Chondrocyte (in vitro differentiated cells): Measurements from ENCODE around the gene CCL2. TPM values are rescaled to one million over a fixed set of nuclear protein-coding genes. Genes with fewer than 3 reads are reported as not detected.

Experiments
- DNase-seq: peaks from one replicate; pipeline ENCODE4 v3.0.0; 2021; ENCODE audit warnings: mixed read lengths, low spot score
- H3K27ac Mint-ChIP-seq: one replicate; pipeline ENCODE4 v1.8.0; 2021; ENCODE audit warnings: mild to moderate bottlenecking, moderate library complexity, mixed read lengths; ENCODE audit not compliant: unreplicated experiment
- H3K27me3 Mint-ChIP-seq: 2 replicates; pipeline ENCODE4 v1.8.0; 2021; ENCODE audit warnings: low read depth, mixed read lengths
- H3K36me3 Mint-ChIP-seq: 2 replicates; pipeline ENCODE4 v1.8.0; 2021; ENCODE audit warnings: low read depth, mixed read lengths
- H3K4me1 Mint-ChIP-seq: 2 replicates; pipeline ENCODE4 v1.8.0; 2021; ENCODE audit warnings: low read depth, mild to moderate bottlenecking, mixed read lengths
- H3K4me3 Mint-ChIP-seq: one replicate; pipeline ENCODE4 v1.8.0; 2021; ENCODE audit warnings: mild to moderate bottlenecking, moderate library complexity, mixed read lengths; ENCODE audit not compliant: unreplicated experiment
- H3K9me3 Mint-ChIP-seq: 2 replicates; pipeline ENCODE4 v1.8.0; 2021; ENCODE audit warnings: low read depth, mixed read lengths
- total RNA-seq: library from RNA; stranded (reverse); gene quantifications from 3 replicates; pipeline ENCODE4 v1.2.1, GENCODE V29; 2021
- TF ChIP-seq, protein P1 (sequence below): fragments of 200-600 bp; sonication (generic); IDR thresholded peaks from 2 replicates; pipeline ENCODE4 v1.5.0; 2021; ENCODE audit warnings: antibody characterized with exemption, mild to moderate bottlenecking, moderate library complexity

The CCL2 gene
- total RNA-seq, 1 donor from 2014 or later: 36.6 TPM

DNA sequence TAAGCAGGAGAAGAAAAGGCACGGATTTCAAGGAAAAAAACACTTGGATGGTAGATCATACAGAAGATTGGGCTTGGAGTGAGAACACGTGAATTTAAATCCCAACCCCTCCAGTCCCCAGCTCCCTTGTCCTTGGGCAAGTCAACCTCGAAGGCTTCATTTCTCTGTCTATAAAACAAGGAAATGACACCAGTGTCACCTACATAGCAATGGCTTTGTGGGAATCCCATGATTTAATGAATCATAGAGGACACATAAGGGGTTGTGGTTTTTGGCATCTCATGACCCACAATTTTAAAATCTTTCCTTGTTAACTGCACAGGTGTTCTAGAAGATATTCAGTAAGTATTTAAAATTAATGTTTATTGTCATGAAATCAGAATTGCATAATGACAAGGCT is 8.2 kb upstream of the CCL2 start:
- DNase-seq: no peak
- Mint-ChIP-seq H3K4me3 (no peak overlapping the region), H3K36me3 (no peaks in the 10 kb centered on the region), H3K27ac (no peak overlapping the region), H3K4me1 (peaks cover 54% of the 10 kb centered on the region), H3K27me3 (no peaks in the 10 kb centered on the region), H3K9me3 (no peaks in the 10 kb centered on the region)
- TF ChIP-seq, protein P1, sequence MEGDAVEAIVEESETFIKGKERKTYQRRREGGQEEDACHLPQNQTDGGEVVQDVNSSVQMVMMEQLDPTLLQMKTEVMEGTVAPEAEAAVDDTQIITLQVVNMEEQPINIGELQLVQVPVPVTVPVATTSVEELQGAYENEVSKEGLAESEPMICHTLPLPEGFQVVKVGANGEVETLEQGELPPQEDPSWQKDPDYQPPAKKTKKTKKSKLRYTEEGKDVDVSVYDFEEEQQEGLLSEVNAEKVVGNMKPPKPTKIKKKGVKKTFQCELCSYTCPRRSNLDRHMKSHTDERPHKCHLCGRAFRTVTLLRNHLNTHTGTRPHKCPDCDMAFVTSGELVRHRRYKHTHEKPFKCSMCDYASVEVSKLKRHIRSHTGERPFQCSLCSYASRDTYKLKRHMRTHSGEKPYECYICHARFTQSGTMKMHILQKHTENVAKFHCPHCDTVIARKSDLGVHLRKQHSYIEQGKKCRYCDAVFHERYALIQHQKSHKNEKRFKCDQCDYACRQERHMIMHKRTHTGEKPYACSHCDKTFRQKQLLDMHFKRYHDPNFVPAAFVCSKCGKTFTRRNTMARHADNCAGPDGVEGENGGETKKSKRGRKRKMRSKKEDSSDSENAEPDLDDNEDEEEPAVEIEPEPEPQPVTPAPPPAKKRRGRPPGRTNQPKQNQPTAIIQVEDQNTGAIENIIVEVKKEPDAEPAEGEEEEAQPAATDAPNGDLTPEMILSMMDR: no peak

DNA sequence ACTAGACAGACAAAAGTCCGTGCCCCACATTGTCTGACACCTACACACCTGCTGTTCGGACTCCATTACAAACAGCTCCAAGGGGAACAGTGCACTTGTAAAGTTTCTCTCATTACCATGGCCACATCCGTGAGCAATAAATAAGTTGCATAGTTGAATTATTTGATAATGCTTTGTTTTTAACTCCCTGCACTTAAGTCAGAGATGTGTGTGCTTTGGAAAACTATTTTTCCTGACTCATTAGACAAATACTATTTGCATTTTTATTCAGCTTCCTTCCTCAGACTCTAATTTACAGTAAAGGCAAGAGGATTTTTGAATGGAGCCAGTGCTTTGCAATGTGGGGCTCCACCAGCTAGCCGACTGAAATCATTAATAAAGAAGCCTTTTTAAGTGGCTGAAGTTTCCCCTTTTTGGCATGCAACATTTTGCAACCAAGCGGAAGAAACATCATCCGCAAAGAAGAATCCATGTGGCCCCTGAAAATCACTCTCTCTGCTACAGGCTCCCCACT is 6.5 kb upstream of the CCL2 start:
- H3K4me3 Mint-ChIP-seq: no peak overlapping the region
- TF ChIP-seq, protein P1: no peak
- no peaks in the 10 kb centered on the region for H3K27me3 Mint-ChIP-seq
- H3K27ac Mint-ChIP-seq: peak overlapping the region; percentile 97
- H3K9me3 Mint-ChIP-seq: no peaks in the 10 kb centered on the region
- no peak for DNase-seq
- H3K4me1 Mint-ChIP-seq: peaks cover 62% of the 10 kb centered on the region
- no peaks in the 10 kb centered on the region for H3K36me3 Mint-ChIP-seq

DNA sequence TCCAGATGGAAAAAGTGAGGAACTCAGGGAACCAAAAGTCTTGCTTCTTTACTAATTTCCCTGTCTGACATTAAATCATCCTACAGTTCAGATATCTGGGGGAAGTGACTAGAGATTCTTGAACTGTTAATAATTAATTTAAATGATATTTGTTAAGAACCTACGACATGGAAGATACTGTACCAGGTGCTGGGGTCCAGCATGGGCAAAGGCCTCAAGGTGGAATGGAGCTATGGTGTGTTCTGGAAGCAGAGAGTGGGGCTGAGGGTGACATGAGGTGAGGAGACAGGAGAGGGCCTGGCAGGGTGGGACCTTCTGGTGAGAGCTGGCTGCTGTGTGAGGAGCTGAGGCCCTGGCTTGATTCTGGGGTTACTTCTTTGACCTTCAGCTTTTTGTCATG is 6.0 kb upstream of the CCL2 start:
- TF ChIP-seq, protein P1: no peak
- no peak for DNase-seq
- Mint-ChIP-seq H3K9me3 (no peaks in the 10 kb centered on the region), H3K27me3 (no peaks in the 10 kb centered on the region), H3K36me3 (no peaks in the 10 kb centered on the region), H3K4me3 (no peak overlapping the region), H3K4me1 (peaks cover 67% of the 10 kb centered on the region), H3K27ac (peak overlapping the region; percentile 97)

DNA sequence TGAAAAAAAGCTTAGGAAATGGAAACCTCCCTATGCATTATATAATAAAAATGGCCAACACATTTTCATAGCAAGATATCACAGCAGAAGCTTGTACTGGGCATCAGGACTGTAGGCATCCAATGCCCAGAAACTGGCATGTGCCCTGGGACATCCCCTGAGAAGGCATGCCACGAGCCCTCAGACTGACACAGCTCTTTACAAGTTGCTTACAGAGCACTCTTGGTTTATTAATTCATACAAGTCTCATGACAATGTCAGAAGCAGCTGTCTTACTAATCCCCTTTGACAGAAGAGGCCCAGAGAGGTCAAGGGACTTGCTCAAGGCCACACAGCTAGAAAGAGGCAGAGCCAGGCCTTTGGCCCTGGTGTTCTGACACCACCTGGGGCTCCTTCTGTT is 5.6 kb upstream of the CCL2 start:
- Mint-ChIP-seq H3K27me3 (no peaks in the 10 kb centered on the region), H3K4me1 (peaks cover 71% of the 10 kb centered on the region), H3K9me3 (no peaks in the 10 kb centered on the region), H3K27ac (peak overlapping the region; percentile 97), H3K36me3 (no peaks in the 10 kb centered on the region), H3K4me3 (no peak overlapping the region)
- TF ChIP-seq, protein P1: no peak
- no peak for DNase-seq

DNA sequence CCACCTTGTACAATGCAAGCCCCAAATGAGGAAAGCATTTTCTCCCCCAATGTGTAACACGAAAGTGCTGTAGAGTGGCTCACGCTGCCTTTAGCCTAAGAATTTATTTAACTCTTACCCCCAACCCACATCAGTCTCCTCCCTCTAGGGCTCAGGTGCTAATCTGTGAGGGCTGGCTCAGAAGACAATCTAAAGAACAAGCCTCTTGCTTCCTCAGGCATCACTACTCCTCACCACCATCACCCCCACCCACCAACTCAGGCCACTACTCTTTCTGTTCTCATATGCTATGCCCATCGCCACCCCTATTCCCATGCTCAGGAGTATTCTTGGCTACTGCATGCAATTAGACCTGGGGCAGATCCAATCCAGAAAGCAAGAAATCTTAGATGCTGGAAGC is 3.9 kb upstream of the CCL2 start:
- Mint-ChIP-seq H3K27me3 (no peaks in the 10 kb centered on the region), H3K4me1 (peaks cover 89% of the 10 kb centered on the region), H3K27ac (peak overlapping the region; percentile 97), H3K9me3 (no peaks in the 10 kb centered on the region), H3K36me3 (no peaks in the 10 kb centered on the region), H3K4me3 (no peak overlapping the region)
- TF ChIP-seq, protein P1: no peak
- no peak for DNase-seq
